Measurements from ENCODE around the gene DCC.
A peak's percentile ranks its signal among the peaks of the same experiment; 100 is the strongest.

Gene DCC, protein sequence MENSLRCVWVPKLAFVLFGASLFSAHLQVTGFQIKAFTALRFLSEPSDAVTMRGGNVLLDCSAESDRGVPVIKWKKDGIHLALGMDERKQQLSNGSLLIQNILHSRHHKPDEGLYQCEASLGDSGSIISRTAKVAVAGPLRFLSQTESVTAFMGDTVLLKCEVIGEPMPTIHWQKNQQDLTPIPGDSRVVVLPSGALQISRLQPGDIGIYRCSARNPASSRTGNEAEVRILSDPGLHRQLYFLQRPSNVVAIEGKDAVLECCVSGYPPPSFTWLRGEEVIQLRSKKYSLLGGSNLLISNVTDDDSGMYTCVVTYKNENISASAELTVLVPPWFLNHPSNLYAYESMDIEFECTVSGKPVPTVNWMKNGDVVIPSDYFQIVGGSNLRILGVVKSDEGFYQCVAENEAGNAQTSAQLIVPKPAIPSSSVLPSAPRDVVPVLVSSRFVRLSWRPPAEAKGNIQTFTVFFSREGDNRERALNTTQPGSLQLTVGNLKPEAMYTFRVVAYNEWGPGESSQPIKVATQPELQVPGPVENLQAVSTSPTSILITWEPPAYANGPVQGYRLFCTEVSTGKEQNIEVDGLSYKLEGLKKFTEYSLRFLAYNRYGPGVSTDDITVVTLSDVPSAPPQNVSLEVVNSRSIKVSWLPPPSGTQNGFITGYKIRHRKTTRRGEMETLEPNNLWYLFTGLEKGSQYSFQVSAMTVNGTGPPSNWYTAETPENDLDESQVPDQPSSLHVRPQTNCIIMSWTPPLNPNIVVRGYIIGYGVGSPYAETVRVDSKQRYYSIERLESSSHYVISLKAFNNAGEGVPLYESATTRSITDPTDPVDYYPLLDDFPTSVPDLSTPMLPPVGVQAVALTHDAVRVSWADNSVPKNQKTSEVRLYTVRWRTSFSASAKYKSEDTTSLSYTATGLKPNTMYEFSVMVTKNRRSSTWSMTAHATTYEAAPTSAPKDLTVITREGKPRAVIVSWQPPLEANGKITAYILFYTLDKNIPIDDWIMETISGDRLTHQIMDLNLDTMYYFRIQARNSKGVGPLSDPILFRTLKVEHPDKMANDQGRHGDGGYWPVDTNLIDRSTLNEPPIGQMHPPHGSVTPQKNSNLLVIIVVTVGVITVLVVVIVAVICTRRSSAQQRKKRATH (N-terminal part only)

DNA sequence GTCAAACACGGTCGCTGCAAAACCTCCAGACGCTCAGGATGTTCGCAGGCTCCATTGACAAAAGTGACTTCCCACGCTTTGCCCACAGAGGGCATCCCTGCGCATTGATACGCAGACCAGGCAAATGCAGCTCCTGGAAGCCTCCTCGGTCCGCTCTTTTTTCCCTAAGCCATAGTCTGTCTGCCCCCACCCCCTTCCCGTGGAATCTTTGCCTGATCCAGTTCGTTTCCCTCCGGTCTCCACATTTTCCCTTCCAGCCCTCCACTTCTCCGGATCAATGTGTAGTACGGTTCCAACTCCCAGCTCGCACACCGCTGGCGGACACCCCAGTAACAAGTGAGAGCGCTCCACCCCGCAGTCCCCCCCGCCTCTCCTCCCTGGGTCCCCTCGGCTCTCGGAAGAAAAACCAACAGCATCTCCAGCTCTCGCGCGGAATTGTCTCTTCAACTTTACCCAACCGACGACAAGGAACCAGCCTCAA, at the start of gene DCC:
Gene DCC, plus strand, starts transcription at position 307 of the 481 bp plus-strand sequence. CDS start 591 bp downstream, outside the sequence.
- DNase-seq = peak; percentile 88 to 94

DNA sequence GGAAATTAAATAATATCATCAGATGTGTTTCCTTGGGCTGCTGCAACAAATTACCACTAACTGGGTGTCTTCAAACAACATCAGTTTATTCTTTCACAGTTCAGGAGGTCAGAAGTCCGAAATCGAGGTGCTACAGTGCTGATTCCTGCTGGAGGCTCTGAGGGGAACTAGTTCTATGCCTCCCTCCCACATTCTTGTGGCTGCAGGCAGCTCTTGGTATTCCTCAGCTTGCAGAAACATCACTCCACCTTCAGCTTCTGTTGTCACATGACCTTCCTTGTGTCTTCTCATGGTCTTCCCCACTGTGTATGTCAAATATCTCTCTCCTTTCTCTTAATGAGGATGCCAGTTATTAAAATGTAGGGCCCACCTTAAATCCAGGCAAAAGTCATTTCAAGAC, 29.3 kb upstream of the DCC start:
- DNase-seq = no peak

DNA sequence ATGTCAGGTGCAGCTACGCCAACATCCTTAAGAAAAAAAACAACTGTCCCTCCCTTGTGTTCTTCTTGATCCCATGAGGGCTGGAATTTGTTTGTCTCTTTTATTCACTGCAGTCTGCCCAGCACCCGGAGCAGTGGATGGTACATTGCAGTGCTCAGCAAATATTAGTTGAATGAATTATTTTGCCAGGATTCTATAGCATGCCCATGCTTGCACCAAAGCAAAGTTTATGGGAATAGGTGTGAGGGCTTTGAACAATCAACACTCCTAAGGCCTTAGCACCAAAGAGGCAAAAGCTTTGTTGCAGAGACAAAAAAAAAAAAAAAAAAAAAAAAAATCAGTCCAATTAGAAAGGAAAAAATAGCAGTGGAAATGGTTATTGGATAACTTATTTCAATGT, 28.7 kb upstream of the DCC start:
- DNase-seq = no peak

DNA sequence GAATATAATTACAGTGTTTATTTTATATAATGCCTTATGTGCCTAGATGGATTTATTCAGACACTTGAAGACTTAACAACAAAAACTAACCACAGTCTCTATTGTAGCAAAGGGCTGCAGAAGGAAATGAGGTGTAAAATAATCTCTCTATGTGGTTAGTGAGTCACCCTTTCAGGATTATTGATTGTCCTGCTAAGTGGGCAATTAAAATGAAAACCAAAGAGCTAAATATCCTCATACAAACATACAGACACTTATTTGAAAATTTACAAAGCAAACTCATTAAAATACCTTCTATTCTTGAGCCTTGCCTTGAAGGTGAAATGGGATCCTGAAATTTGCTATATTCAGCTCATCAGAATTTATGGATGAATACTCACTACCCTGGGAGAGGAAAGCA, 27.7 kb upstream of the DCC start:
- DNase-seq = peak in 1 of 2 experiments; percentile 36

DNA sequence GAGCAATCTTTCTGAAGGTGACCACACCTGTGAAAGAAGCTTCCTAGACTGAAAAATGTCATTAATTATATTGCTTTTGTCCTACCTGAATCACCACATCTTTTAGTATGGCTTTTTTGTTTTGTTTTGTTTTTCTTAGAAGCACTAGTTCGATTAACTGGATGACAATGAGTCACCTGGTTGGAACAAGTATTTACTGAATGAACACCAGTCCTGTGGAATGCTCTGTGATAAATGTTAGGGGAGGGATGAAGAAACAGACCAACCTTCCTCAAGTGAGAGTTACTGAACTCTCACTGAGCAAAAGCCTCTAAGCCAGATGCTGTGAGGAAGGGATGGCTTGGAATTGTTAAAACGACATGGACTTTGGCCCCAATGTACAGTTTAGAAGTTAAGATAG, 26.8 kb upstream of the DCC start:
- DNase-seq = no peak

DNA sequence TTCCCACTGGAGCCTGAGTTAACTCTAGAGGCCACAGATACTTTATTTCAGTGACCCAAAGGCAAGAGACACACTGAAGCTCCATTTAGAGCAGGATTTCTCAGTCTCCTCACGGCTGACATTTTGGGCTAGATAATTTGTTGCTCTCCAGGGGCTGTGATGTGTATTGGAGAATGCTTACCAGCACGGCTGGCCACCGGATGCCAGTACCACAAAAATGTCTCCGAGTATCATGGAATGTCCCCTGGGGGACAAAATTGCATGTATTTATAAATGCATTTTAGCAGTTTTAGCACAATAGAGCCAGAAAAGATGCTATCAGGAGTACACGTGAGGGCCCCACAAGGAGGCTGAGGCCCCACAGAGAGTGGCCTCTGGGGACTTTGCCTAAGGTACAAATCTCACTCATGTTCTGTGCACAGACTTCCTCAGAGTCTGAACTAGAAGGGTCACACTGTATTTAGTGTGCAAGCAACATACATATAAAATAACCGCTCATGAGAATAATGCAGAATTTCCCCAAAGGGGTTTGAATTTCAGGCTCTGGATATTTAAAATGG, 20.5 kb upstream of the DCC start:
- DNase-seq = no peak

DNA sequence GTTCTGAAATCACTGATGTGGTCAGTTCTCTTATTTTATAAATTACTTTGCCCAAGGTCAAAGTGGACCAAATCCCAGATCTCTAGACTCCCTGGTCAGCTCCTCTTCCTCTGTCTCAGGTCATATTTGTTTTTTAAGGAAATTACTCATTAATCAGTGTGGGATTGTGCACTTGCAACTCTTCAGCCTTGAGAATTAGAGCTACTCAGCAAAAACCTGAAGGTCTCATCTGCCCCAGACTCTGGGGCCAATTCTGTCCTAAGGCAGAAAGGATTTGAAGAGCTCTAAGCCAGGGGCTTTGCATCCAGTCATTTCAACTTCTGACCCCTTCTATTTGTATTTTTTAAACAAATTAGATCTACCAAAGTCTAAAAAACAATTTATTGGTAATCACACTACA, 17.7 kb upstream of the DCC start:
- DNase-seq = peak in 1 of 2 experiments; percentile 17

DNA sequence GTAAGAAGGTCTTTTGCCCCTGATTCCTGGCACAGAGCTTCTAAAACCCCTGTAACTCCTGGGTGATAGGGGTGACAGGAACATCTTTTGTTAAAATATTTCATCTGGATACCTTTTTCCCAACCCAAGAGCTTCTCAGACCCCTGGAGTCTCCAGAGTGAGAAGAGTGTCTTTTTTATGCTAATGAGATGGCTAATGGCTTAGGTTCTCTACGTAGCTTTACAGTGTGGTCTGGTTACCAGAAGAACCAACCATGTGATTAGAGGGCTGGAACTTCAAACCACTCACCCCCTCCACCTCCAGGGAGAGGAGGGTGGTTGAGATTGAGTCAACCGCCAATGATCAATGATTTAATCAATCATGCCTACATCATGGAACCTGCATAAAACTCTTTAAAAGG, 16.2 kb upstream of the DCC start:
- DNase-seq = no peak

DNA sequence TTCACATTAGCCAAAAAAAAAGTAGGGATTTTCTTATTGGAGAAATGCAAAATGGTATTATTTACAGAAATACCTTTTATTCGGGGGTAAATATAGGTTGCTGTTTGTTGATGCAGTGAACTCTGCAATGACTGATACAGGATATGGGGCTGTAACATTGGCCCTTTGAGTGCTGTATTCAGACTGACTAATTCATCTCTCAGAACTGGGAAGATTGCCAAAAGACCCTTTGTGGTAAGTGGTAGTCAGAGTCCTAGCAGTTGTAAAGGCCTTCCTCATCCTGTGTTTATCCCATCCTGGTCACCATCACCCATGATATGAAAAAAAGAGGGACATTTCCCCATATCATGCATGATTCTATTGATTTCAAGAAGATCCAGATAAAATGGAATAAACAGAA, 14.0 kb upstream of the DCC start:
- peak in 1 of 2 experiments; percentile 14 for DNase-seq

DNA sequence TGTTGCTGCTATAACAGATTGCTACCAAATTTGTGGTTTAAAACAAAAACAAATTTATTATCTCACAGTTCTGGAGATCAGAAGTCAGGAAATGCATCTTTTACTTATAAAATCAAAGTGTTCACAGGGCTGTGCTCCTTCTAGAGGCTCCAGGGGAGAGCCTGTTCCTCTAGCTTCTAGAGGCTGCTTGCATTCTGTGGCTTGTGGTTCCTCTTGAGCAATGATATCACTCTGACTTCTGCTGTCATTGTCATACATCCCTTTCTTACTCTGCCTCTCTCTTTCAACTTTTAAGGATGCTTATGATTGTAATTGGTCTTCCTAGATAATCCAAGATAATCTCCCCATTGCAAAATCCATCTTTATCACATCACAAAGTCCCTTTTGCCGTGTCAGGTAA, 6.1 kb upstream of the DCC start:
- DNase-seq = no peak

DNA sequence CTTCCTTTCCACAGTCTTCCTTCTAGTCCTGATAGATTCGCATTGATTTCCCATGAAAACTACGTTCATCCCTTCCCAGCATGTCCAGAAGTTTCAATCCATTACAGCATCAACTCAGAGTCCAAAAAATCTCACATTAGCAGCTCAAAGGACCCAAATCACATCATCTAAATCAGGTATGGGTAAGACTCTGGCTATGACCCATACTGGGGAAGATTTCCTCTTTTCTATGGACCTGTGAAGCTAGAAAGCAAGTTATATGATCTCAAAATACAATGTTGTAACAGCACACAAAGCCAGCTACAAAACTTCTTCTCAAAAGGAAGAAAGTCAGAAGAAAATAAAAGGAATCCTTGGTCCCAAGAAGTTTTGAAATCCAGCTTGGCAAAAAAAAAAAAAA, 5.7 kb upstream of the DCC start:
- DNase-seq = no peak

DNA sequence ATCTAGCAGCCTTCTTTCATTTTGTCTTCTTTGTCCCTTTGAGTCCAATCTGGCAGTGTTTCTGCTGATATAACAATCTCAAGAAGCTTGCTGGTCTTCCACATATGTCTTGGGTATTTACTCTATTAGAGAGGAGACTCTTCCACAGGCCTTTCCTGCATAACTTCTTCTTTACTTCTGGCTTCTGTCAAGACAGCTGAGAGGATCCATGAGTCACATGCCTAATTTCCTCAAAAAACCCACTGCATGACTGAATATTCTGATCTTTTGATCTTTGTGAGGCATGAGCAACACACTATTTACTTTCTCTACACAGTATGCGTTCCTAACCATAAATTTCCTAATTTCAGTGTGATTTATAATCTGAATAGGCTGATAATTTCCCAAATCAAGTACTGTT, 5.1 kb upstream of the DCC start:
- no peak for DNase-seq

DNA sequence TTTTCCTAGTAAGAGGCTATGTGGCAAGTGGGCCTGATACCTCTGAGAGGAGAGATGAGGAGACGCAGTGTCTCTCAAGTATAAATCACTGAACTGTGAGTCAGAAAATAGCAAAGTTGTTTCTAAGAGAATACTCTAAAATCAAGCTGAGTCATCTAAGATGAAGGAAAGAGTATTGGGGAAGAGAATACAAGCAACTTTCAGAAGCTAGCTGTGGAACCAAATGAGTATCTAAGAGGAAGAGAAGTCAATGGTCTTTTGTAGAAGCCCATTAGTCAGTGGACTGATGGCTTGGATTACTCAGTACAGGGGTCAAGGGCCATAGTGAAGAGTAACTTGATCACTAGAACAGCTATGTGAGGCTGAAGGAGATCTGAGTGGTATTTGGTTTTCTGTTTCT, 2.7 kb upstream of the DCC start:
- no peak for DNase-seq

DNA sequence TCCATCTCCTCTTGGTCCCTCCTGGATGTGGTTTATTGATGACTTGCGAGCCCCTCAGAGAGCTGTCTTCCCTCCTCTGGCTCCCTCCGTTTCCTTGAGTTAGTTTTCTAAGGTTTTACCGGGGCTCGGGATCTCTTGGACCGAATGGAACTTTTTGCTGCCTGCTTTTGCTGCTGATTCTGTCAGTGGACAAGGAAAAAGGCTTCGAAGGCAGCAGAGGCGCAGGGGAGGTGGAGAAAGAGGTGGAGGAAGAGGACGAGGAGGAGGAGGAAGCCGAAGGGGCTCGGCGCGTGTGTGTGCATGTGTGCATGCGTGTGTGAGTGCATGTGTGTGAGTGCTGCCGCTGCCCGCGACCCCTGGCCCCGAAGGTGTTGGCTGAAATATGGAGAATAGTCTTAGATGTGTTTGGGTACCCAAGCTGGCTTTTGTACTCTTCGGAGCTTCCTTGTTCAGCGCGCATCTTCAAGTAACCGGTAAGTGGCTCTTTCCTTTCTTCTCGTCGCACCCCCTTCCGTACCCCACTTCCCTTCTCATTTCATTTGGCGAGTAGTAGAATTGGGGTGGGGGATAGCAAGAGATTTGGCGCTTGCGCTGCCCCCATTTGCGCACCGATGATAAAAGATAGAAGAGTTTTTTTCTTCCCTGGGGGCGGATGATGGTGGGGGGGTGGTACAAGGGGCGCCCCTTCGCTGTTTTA, 557 bp downstream of the DCC start:
- DNase-seq = peak in 1 of 2 experiments; percentile 60

DNA sequence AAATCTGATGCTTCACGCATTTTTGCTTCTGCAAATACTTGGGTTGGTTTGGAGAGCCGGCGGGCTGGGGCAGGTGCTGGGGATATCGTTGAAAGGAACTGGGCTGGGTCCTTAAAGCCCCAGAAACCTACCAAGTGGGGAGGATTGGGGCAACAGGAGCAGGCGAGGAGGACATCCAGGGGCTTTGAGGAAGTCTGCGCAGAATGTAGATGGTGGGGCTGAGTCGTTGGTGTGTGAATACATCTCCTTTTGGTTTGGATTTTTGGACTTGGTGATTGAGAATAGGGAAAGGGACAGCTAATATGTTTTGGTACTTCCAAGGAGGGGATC, 1.1 kb downstream of the DCC start:
- DNase-seq = peak in 1 of 2 experiments; percentile 22

DNA sequence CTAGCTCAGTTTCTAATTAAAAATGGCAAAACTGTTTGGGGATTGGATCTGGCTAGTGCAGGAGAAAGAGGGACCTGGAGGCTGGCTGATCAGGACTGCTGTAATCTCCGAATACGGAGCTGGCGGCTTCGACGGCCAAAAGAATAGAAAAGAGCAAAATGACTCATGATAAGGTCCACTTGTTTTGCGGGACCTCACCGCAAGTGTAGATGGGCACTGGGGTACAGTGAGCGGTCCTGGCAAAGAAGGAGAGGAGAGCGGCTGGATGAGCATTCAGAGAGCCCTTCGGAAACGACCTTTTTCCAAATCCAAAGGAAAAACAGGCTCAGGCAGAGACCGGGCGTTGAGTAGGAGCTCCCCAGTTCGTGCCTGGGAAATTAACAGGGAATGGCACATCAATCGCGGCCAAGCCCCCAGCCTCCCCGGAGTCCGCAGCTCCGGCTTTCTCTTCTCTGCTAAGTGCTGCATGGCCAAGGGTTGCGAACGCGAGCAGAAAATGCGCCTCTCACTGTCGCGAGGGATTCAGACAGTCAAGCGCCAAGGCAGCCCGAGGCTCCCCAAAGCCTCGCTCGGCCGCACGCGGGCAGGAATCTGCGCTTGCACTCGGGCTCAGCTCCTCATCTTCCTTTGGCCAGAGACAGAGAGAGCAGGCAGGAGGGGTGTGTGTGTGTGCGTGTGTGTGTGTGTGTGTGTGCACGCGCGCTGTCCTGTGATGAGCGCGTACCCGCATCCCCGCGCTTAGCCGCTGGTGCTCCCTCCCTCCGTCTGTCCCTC, 1.8 kb downstream of the DCC start:
- DNase-seq = peak in 1 of 2 experiments; percentile 55

DNA sequence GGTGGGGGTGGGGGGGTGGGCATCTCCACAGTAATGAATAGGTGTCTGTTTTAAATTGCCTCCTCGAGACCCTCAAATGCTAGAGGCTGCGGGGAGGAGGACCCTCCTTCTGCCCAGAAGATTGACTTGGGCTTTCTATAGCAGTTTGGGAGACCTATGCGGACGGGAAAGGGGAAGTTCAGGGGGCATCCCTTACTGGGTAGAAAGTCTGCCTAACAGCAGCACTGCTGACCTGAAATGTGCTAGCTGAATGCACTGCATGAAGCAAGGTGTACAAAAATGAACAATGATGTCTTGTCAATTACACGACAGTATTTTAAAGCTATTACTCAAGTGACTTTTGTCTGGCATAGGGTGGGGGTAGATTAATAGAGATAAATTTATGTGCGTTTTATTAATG, 2.5 kb downstream of the DCC start:
- peak in 1 of 2 experiments; percentile 17 for DNase-seq

DNA sequence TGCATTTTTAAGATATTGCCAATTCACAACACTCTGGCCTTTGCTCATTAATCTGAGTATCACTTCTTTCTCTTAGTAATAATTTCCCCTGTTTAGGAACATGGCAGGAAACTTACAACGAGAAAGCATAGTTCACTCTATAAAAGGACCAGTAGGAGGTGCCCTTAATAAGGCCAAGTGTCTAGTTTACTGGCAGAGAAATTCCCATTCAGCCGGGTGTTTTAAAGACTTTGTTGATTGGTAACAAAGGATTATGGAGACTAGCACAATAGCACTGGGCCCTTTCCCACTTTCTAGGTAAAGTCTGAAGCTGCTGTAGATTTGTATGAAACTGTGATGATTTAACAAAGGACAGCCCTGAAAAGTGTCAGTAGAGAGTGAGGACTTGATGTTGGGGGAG, 3.1 kb downstream of the DCC start:
- DNase-seq = peak; percentile 36 to 77

DNA sequence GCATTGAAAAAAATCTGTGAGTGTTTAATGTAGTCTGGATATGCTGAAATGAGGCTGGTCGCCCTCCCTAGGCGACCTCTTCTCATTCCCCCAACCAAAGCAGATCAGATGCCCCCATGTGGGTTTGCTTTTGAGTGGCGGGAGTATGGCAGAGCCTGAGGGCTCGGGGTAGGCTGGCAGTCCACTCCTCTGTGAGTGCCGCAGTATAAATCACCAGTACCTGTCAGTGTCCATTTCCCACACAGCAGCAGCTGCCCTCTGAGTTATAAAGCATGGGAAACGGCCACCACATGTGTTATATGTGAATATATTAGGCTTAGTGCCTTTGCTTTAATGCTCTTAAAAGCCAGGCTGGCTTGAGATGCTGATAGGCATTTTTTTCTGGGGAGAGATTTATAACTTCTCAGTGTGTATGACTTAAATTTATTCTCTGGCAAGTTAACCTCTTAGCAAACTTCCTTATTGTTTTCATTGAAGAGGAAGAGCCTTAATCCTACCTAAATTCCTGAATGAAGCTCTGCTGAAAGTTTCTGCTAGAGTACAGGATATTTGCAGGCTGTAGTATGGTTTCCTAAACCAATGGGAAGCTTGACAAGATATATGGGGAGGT, 3.8 kb downstream of the DCC start:
- DNase-seq = peak in 1 of 2 experiments; percentile 25

DNA sequence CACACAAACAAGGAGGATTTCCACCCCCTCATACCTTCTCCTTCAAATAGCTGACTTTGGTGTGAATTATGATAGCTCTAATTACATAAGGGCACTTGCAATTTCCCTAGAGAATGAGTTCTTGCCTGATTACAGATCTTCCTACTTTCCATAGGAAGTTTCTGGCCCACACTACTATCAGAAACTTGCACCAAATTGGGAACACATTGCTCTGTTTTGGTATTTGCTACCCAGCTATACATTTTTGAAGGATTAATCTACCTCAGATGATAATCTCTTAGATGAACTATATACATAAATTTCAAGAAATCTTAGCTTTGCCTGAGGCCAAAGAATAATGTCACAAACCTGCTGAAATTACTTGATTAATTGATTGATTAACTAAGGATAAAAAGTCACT, 4.9 kb downstream of the DCC start:
- no peak for DNase-seq

DNA sequence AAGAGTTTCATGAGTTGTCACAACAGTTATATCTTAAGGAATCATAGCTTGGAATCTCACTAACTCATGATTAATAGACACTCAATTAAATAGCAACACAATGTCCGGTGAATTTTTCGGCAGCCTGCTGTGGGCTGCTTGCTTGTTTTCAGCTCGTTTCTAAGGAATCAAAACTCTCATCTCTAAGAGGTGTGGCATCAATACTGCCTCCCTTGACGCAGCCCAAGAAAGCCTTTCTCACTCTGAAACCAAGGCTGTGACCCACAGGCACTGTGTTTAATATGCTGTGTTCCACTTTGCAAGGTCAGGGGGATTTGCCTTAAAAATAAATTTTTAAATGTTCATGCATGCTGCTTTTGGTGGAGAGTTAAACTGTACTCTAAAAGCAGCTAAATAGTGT, 5.4 kb downstream of the DCC start:
- DNase-seq = no peak
